HEK293 (cell line): Measurements from ENCODE around the gene ABLIM2.

ENCODE experiments used
- CTCF ChIA-PET: fragments of 350-600 bp; formaldehyde crosslinking; extraction: SDS; loops from one replicate; lab custom pipeline; 2021; ENCODE audit warnings: antibody characterized with exemption; lab: Yijun Ruan, JAX
- POLR2A ChIA-PET: fragments of 300-600 bp; formaldehyde crosslinking; extraction: SDS; loops from one replicate; lab custom pipeline; 2020; ENCODE audit warnings: antibody characterized with exemption, inconsistent platforms; lab: Yijun Ruan, JAX
- H3K27ac ChIP-seq: fragments of 200-500 bp; sonication (Bioruptor generic); 2 replicates; pipeline ENCODE4 v1.5.1; 2014; ENCODE audit warnings: low read depth, low read length, control low read depth, inconsistent platforms; ENCODE audit errors: extremely low read depth
- H3K36me3 ChIP-seq, 2 experiments: fragments of 200-500 bp in 1 of 2; sonication (Bioruptor generic) in 1 of 2; 1 replicate in 1 of 2; 2 replicates in 1 of 2; pipeline ENCODE4 v1.5.1; 2014 to 2017; ENCODE audit warnings: inconsistent platforms in 2 of 2, low read length in 2 of 2; ENCODE audit not compliant: control insufficient read depth in 2 of 2, insufficient read depth in 1 of 2
- H3K4me1 ChIP-seq: fragments of 200-500 bp; sonication (Bioruptor generic); 2 replicates; pipeline ENCODE4 v1.5.1; 2014; ENCODE audit warnings: mild to moderate bottlenecking, low read length, inconsistent platforms; ENCODE audit not compliant: control insufficient read depth, insufficient read depth
- H3K4me3 ChIP-seq: 2 replicates; pipeline ENCODE4 v1.5.1; 2011; ENCODE audit warnings: low read depth, mild to moderate bottlenecking, control low read depth, low read length, moderate library complexity
- H3K9me3 ChIP-seq: fragments of 200-500 bp; sonication (Bioruptor generic); 2 replicates; pipeline ENCODE4 v1.5.1; 2014; ENCODE audit warnings: low read depth, low read length, inconsistent platforms; ENCODE audit not compliant: control insufficient read depth, insufficient read depth
- BCL11A ChIP-seq: fragments of 450-650 bp; formaldehyde crosslinking; IDR thresholded peaks from 2 replicates; pipeline ENCODE4 v1.5.1; 2016; ENCODE audit warnings: low read depth, missing biosample characterization, missing genetic modification characterization
- HOXD13 ChIP-seq: sonication (generic); formaldehyde crosslinking; IDR thresholded peaks from 2 replicates; pipeline ENCODE4 v1.8.0; 2022; ENCODE audit warnings: missing genetic modification reagents, borderline replicate concordance
- MEIS1 ChIP-seq: sonication (generic); formaldehyde crosslinking; IDR thresholded peaks from 2 replicates; pipeline ENCODE4 v1.8.1; 2022; ENCODE audit warnings: missing genetic modification reagents, mild to moderate bottlenecking, borderline replicate concordance
- PRDM1 ChIP-seq: fragments of 450-650 bp; formaldehyde crosslinking; IDR thresholded peaks from 2 replicates; pipeline ENCODE4; 2016; ENCODE audit warnings: missing biosample characterization, missing genetic modification characterization
- TRIM28 ChIP-seq: IDR thresholded peaks from 2 replicates; pipeline ENCODE4 v1.6.1; 2011; ENCODE audit warnings: low read length, control low read depth, borderline replicate concordance
- ZNF362 ChIP-seq: fragments of 450-650 bp; formaldehyde crosslinking; IDR thresholded peaks from 2 replicates; pipeline ENCODE4 v1.5.1; 2016; ENCODE audit warnings: missing biosample characterization, missing genetic modification characterization
- ZNF513 ChIP-seq: fragments of 450-650 bp; IDR thresholded peaks from 2 replicates; pipeline ENCODE4 v1.5.1; 2018; ENCODE audit warnings: missing biosample characterization, missing genetic modification characterization
- ZNF530 ChIP-seq: fragments of 450-650 bp; formaldehyde crosslinking; IDR thresholded peaks from 2 replicates; pipeline ENCODE4 v1.5.1; 2016; ENCODE audit warnings: low read depth, missing biosample characterization, missing genetic modification characterization
- ZNF555 ChIP-seq: fragments of 450-650 bp; formaldehyde crosslinking; conservative IDR thresholded peaks from 2 replicates; pipeline ENCODE4 v1.5.1; 2017; ENCODE audit warnings: missing biosample characterization, mild to moderate bottlenecking, missing genetic modification characterization, inconsistent platforms
- ZNF571 ChIP-seq: fragments of 450-650 bp; formaldehyde crosslinking; IDR thresholded peaks from 2 replicates; pipeline ENCODE4 v1.5.0; 2017; ENCODE audit warnings: missing biosample characterization, missing genetic modification characterization
- ZNF580 ChIP-seq: fragments of 450-650 bp; formaldehyde crosslinking; IDR thresholded peaks from 2 replicates; pipeline ENCODE4 v1.5.1; 2016; ENCODE audit warnings: missing biosample characterization, missing genetic modification characterization
- ZNF596 ChIP-seq: fragments of 450-650 bp; IDR thresholded peaks from 2 replicates; pipeline ENCODE4 v1.5.0; 2018; ENCODE audit warnings: missing biosample characterization, mild to moderate bottlenecking, missing genetic modification characterization, moderate library complexity
- ZNF624 ChIP-seq: fragments of 450-650 bp; formaldehyde crosslinking; IDR thresholded peaks from 2 replicates; pipeline ENCODE4 v1.5.1; 2017; ENCODE audit warnings: missing biosample characterization, missing genetic modification characterization
- ZNF843 ChIP-seq: fragments of 450-650 bp; formaldehyde crosslinking; IDR thresholded peaks from 2 replicates; pipeline ENCODE4 v1.5.1; 2016; ENCODE audit warnings: missing biosample characterization, missing genetic modification characterization
- TF ChIP-seq, protein P1 (sequence below): fragments of 450-650 bp; formaldehyde crosslinking; IDR thresholded peaks from 2 replicates; pipeline ENCODE4 v1.5.1; 2016; ENCODE audit warnings: missing biosample characterization, missing genetic modification characterization
- TF ChIP-seq, protein P2 (sequence below): fragments of 450-650 bp; formaldehyde crosslinking; IDR thresholded peaks from 2 replicates; pipeline ENCODE4 v1.5.1; 2016; ENCODE audit warnings: missing biosample characterization, missing genetic modification characterization
- TF ChIP-seq, protein P3 (sequence below): sonication (generic); formaldehyde crosslinking; IDR thresholded peaks from 2 replicates; pipeline ENCODE4 v1.8.1; 2022; ENCODE audit warnings: mild to moderate bottlenecking, moderate library complexity, missing genetic modification reagents

Gene ABLIM2

GRCh38 chr4:8147231-8147970 is 11.2 kb downstream of the ABLIM2 start (continued):
- no peak for TF ChIP-seq PRDM1 (tag by site-specific recombination)
- no peak for TF ChIP-seq ZNF530 (tag by site-specific recombination)
- TF ChIP-seq ZNF513 (tag by site-specific recombination), result no peak
- TF ChIP-seq ZNF362 (tag by site-specific recombination), result no peak
- TF ChIP-seq, protein P1, sequence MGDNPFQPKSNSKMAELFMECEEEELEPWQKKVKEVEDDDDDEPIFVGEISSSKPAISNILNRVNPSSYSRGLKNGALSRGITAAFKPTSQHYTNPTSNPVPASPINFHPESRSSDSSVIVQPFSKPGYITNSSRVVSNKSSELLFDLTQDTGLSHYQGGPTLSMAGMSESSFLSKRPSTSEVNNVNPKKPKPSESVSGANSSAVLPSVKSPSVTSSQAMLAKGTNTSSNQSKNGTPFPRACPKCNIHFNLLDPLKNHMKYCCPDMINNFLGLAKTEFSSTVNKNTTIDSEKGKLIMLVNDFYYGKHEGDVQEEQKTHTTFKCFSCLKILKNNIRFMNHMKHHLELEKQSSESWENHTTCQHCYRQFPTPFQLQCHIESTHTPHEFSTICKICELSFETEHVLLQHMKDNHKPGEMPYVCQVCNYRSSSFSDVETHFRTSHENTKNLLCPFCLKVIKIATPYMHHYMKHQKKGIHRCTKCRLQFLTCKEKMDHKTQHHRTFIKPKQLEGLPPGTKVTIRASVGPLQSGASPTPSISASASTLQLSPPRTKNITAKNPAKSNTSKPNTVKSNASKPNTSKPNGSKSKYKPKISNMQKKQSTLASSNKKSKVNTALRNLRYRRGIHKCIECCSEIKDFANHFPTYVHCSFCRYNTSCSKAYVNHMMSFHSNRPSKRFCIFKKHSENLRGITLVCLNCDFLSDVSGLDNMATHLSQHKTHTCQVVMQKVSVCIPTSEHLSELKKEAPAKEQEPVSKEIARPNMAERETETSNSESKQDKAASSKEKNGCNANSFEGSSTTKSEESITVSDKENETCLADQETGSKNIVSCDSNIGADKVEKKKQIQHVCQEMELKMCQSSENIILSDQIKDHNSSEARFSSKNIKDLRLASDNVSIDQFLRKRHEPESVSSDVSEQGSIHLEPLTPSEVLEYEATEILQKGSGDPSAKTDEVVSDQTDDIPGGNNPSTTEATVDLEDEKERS, result no peak
- no peak for TF ChIP-seq MEIS1 (CRISPR knock-in tag)
- TF ChIP-seq, protein P2, sequence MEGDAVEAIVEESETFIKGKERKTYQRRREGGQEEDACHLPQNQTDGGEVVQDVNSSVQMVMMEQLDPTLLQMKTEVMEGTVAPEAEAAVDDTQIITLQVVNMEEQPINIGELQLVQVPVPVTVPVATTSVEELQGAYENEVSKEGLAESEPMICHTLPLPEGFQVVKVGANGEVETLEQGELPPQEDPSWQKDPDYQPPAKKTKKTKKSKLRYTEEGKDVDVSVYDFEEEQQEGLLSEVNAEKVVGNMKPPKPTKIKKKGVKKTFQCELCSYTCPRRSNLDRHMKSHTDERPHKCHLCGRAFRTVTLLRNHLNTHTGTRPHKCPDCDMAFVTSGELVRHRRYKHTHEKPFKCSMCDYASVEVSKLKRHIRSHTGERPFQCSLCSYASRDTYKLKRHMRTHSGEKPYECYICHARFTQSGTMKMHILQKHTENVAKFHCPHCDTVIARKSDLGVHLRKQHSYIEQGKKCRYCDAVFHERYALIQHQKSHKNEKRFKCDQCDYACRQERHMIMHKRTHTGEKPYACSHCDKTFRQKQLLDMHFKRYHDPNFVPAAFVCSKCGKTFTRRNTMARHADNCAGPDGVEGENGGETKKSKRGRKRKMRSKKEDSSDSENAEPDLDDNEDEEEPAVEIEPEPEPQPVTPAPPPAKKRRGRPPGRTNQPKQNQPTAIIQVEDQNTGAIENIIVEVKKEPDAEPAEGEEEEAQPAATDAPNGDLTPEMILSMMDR, result no peak
- TF ChIP-seq ZNF555, result no peak

GRCh38 chr4:8146157-8146556 is 12.5 kb downstream of the ABLIM2 start:
- CTCF ChIA-PET, result interaction anchor here (0.7 kb wide), 1 partner anchor 1818 kb away, joined by 4 read pairs; no protein-coding TSS in a partner anchor
- POLR2A ChIA-PET, result no interaction called here

More at GRCh38 chr4:8146157-8146556, 12.5 kb downstream of the ABLIM2 start:
- Histone ChIP-seq H3K4me1 (no peaks in the 10 kb centered on the region), H3K27ac (no peak overlapping the region), H3K9me3 (no peaks in the 10 kb centered on the region), H3K36me3 (no peaks in the 10 kb centered on the region), H3K4me3 (no peak overlapping the region)
- TF ChIP-seq, protein P3, sequence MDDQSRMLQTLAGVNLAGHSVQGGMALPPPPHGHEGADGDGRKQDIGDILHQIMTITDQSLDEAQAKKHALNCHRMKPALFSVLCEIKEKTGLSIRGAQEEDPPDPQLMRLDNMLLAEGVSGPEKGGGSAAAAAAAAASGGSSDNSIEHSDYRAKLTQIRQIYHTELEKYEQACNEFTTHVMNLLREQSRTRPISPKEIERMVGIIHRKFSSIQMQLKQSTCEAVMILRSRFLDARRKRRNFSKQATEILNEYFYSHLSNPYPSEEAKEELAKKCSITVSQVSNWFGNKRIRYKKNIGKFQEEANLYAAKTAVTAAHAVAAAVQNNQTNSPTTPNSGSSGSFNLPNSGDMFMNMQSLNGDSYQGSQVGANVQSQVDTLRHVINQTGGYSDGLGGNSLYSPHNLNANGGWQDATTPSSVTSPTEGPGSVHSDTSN (CRISPR knock-in tag), result no peak
- no peak for TF ChIP-seq ZNF571
- no peak for TF ChIP-seq TRIM28
- no peak for TF ChIP-seq ZNF624 (tag by site-specific recombination)
- TF ChIP-seq HOXD13, result no peak
- no peak for TF ChIP-seq ZNF362 (tag by site-specific recombination)
- TF ChIP-seq ZNF596 (tag by site-specific recombination), result no peak
- no peak for TF ChIP-seq ZNF843 (tag by site-specific recombination)
- TF ChIP-seq ZNF580, result no peak
- no peak for TF ChIP-seq BCL11A (tag by site-specific recombination)
